ENCODE measurements around the gene CASP7. TPM values are rescaled to one million over a fixed set of nuclear protein-coding genes. Genes with fewer than 3 reads are reported as not detected.

Gene CASP7
- total and polyA plus RNA-seq, 2 of the 8 experiments (the other 6 are each of a cell fraction or from before 2014, with no cell fraction given): 2.3 to 4.1 TPM

GRCh38 chr10:113712755-113713639 lies 33.3 kb downstream of the CASP7 start:
- no peak overlapping the region for H4K8ac ChIP-seq (ENCODE audit: extremely low read depth, insufficient read depth, low read length)
- no peak overlapping the region for H3K14ac ChIP-seq (ENCODE audit: insufficient read length)
- H3K4ac ChIP-seq (replicated peaks; ENCODE audit: insufficient read length, low read depth, low read length): no peak overlapping the region
- ChIA-PET CTCF (ENCODE audit: partially characterized antibody) (interaction anchor here (1.1 to 1.8 kb wide), 4 partner anchors 8 to 383 kb away, joined by 3 to 5 read pairs (median 4); no protein-coding TSS in a partner anchor), POLR2A (ENCODE audit: partially characterized antibody) (no interaction called here)
- H3K4me1 ChIP-seq (replicated peaks in 1 of 4; ENCODE audit: control insufficient read depth in 3 of 4, insufficient read depth in 4 of 4, low read length in 3 of 4): peaks cover 3 to 21% (median 15%) of the 10 kb centered on the region in 4 experiments; a peak in 6 of 7 replicates
- H3K36me3 ChIP-seq (ENCODE audit: control insufficient read depth in 2 of 4, insufficient read depth in 4 of 4, low read length in 3 of 4): no peaks in the 10 kb centered on the region
- H3K4me2 ChIP-seq (ENCODE audit: insufficient read depth in 1 of 2, low read depth in 2 of 2, low read length in 2 of 2): peak overlapping the region; percentile 45 to 49; a peak in 3 of 4 replicates
- H2BK12ac ChIP-seq (ENCODE audit: low read depth, low read length): no peak overlapping the region
- H2BK5ac ChIP-seq (ENCODE audit: low read depth, low read length): no peak overlapping the region
- peak overlapping the region; percentile 36; the same call in 1 of the 2 replicates for H2AFZ ChIP-seq (ENCODE audit: low read length)
- DNase-seq (ENCODE audit: low read depth in 1 of 2, low spot score in 2 of 2) (peak in 1 of 2 experiments; percentile 17), FAIRE-seq (peak; percentile 85)
- 49% methylated on average over 8 of the region's 8 CpGs; no CpG with 5 or more reads in 1 of the 2 experiments for WGBS, 2 experiments (ENCODE audit: extremely low coverage in 1 of 2, insufficient coverage in 1 of 2, insufficient read length in 1 of 2, insufficient replicate concordance in 2 of 2, low coverage in 1 of 2, low lambda C conversion rate in 2 of 2, missing lambda C conversion rate in 1 of 2)
- H4K20me1 ChIP-seq (replicated peaks in 1 of 2; ENCODE audit: control insufficient read depth in 1 of 2, insufficient read depth in 2 of 2, low read length in 2 of 2): no peaks in the 10 kb centered on the region
- H3K9me3 ChIP-seq (ENCODE audit: insufficient read depth in 2 of 2, low read depth in 1 of 2, low read length in 1 of 2): no peaks in the 10 kb centered on the region
- H3K27me3 ChIP-seq (replicated peaks in 1 of 4; ENCODE audit: control insufficient read depth in 3 of 4, extremely low read depth in 1 of 4, insufficient read depth in 3 of 4, low read length in 3 of 4): no peaks in the 10 kb centered on the region
- no peak overlapping the region for H2AK5ac ChIP-seq (ENCODE audit: low read depth, low read length)
- H3K23ac ChIP-seq (ENCODE audit: insufficient read length): no peak overlapping the region
- no peaks in the 10 kb centered on the region for H3K79me1 ChIP-seq (ENCODE audit: low read depth, low read length)
- H3K23me2 ChIP-seq (ENCODE audit: low read depth, low read length): no peaks in the 10 kb centered on the region
- peak overlapping the region; percentile 24 for H4K5ac ChIP-seq (ENCODE audit: insufficient read length, low read depth, low read length)
- H3K4me3 ChIP-seq (ENCODE audit: extremely low read depth in 1 of 4, insufficient read depth in 2 of 4, low read depth in 3 of 4, low read length in 4 of 4): peak overlapping the region in 1 of 4 experiments; percentile 12; a peak in 1 of 8 replicates
- H3K79me2 ChIP-seq (ENCODE audit: control insufficient read depth in 1 of 2, insufficient read depth in 2 of 2, low read length in 2 of 2): no peaks in the 10 kb centered on the region
- H2BK20ac ChIP-seq (ENCODE audit: low read length): no peak overlapping the region
- H3K56ac ChIP-seq (replicated peaks; ENCODE audit: insufficient read length, low read depth, low read length): no peak overlapping the region
- no peak overlapping the region for H2BK15ac ChIP-seq (ENCODE audit: low read length)
- no peak overlapping the region; the same call in 1 of the 2 replicates for H3K27ac ChIP-seq (ENCODE audit: low read depth, low read length)
- no peak overlapping the region for H3K18ac ChIP-seq (ENCODE audit: extremely low read depth, low read length)
- peak overlapping the region; percentile 45 for H4K91ac ChIP-seq (replicated peaks; ENCODE audit: insufficient read length, low read length)
- no peak overlapping the region for H2BK120ac ChIP-seq (replicated peaks; ENCODE audit: low read depth, low read length)
- H3K9ac ChIP-seq (replicated peaks in 1 of 4; ENCODE audit: extremely low read depth in 1 of 4, low read depth in 3 of 4, low read length in 3 of 4): no peak overlapping the region
- TF ChIP-seq MAX (IDR thresholded peaks at IDR 0.05) (peak; percentile 48; the same call in 1 of the 2 replicates), POLR2A (IDR thresholded peaks at IDR 0.05; ENCODE audit: control extremely low read depth in 1 of 2, low read depth in 2 of 2, low read length in 2 of 2) (0 out of 3 replicates have a peak, but pooled peaks of 1 of the 2 experiments have one; percentile 38), CBX8 (IDR thresholded peaks at IDR 0.05; ENCODE audit: borderline replicate concordance, low read depth, low read length) (no peak), SP1 (IDR thresholded peaks at IDR 0.05; ENCODE audit: low read depth, low read length) (no peak), RFX5 (IDR thresholded peaks at IDR 0.05; ENCODE audit: borderline replicate concordance, low read depth, low read length) (no peak), TBP (IDR thresholded peaks at IDR 0.05; ENCODE audit: low read depth, low read length) (no peak), CHD1 (IDR thresholded peaks at IDR 0.05; ENCODE audit: low read depth, low read length) (no peak), KDM1A (IDR thresholded peaks at IDR 0.05; ENCODE audit: borderline replicate concordance, low read length) (peak; percentile 94), HDAC2 (IDR thresholded peaks at IDR 0.05; ENCODE audit: borderline replicate concordance in 1 of 2, low read depth in 2 of 2, low read length in 2 of 2) (peak in 1 of 2 experiments; percentile 86; a peak in 1 of 4 replicates), SIN3A (conservative IDR thresholded peaks at IDR 0.05 in 1 of 2, IDR thresholded peaks at IDR 0.05 in 1 of 2; ENCODE audit: low read depth in 1 of 2, low read length in 2 of 2) (no peak), TEAD4 (IDR thresholded peaks at IDR 0.05; ENCODE audit: low read depth, low read length) (peak; percentile 55)
